ENCODE data around the gene ZSCAN5B. TPM values are rescaled to one million over a fixed set of nuclear protein-coding genes. Genes with fewer than 3 reads are reported as not detected.

The ZSCAN5B gene
- total and polyA plus RNA-seq, 9 of the 15 experiments (the other 6 are each of a cell fraction or from before 2014, with no cell fraction given): 0.03 to 0.07 TPM; not detected in 7

DNA sequence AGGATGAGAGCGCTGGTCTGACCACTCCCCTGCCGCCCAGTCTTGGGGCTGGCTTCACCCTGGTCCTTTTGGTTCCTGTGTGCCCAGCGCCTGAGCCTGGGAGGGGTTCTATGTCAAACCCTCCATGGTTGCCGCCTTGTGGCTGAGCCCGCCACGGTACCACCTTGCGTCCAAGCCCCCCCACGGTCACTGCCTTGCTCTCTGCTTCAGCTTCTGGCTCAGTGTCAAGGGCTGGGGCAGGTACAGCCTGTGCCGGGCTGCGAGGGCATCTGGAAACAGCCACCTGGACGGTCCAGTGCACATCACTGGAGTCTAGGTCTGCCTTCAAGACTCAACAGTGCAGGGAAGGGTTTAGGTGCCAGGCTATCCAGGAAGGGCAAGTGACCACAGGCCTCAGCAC, 36.0 kb downstream of the ZSCAN5B start:
- Histone ChIP-seq H3K27ac (ENCODE audit: extremely low read depth, low read depth, low read length) (no peak overlapping the region), H3K9me3 (replicated peaks; ENCODE audit: control insufficient read depth, insufficient read depth, low read depth, low read length) (no peaks in the 10 kb centered on the region), H2AFZ (ENCODE audit: low read depth, low read length) (no peak overlapping the region), H3K4me2 (ENCODE audit: insufficient read depth, low read length) (no peak overlapping the region), H3K9me1 (ENCODE audit: control insufficient read depth, insufficient read depth, low read length) (no peaks in the 10 kb centered on the region), H3K27me3 (ENCODE audit: control insufficient read depth in 2 of 2, insufficient read depth in 2 of 2, low read length in 2 of 2) (no peaks in the 10 kb centered on the region), H3K4me3 (no peak overlapping the region), H3K4me1 (replicated peaks in 1 of 2; ENCODE audit: control insufficient read depth in 2 of 2, insufficient read depth in 2 of 2, low read length in 2 of 2) (peaks cover 5 to 11% of the 10 kb centered on the region in 2 experiments; a peak in 4 of 5 replicates), H4K20me1 (replicated peaks; ENCODE audit: control insufficient read depth, insufficient read depth, low read length) (no peaks in the 10 kb centered on the region), H3K9ac (ENCODE audit: insufficient read depth in 1 of 2, low read depth in 2 of 2, low read length in 2 of 2) (no peak overlapping the region), H3K36me3 (ENCODE audit: control insufficient read depth, insufficient read depth, low read length) (peaks cover 10% of the 10 kb centered on the region; the same call in 2 of the 3 replicates), H3K79me2 (ENCODE audit: control insufficient read depth, insufficient read depth, low read length) (no peaks in the 10 kb centered on the region)
- FAIRE-seq (no peak), ATAC-seq (no peak), DNase-seq (ENCODE audit: extremely low read depth in 1 of 4, low spot score in 3 of 4) (no peak)
- CTCF ChIA-PET (ENCODE audit: low intra/inter-chr PET ratio): no interaction called here
- in situ Hi-C loops (cut with MboI) (no loop called here), intact Hi-C loops (cut with micrococcal nuclease) (no loop called here)
- TF ChIP-seq FUS (optimal IDR thresholded peaks at IDR 0.05; ENCODE audit: low read depth, low read length): no peak
- TF ChIP-seq POLR2G (IDR thresholded peaks at IDR 0.05; ENCODE audit: low read depth, low read length): 0 out of 2 replicates have a peak, but pooled peaks have one; percentile 17
- 87% methylated on average over 10 of the region's 11 CpGs for WGBS (ENCODE audit: insufficient coverage, low coverage, missing lambda C conversion rate)
- no TSS peak for BruUV-seq (replicated peaks)
- POLR2A ChIA-PET: no interaction called here

DNA sequence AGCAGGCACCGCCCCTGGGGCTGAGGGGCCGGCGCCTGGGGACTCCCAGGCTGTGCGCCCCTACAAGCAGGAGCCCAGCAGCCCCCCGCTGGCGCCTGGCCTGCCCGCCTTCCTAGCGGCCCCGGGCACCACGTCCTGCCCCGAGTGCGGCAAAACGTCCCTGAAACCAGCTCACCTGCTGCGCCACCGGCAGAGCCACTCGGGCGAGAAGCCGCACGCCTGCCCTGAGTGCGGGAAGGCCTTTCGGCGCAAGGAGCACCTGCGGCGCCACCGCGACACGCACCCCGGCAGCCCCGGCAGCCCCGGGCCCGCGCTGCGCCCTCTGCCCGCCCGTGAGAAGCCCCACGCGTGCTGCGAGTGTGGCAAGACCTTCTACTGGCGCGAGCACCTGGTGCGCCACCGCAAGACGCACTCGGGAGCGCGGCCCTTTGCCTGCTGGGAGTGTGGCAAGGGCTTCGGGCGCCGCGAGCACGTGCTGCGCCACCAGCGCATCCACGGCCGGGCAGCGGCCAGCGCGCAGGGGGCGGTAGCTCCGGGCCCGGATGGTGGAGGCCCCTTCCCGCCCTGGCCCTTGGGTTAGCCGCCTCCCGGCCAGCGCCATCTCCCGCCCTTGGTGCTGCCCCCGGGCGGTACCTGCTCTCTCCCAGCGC, 37.8 kb downstream of the ZSCAN5B start:
- DNase-seq (ENCODE audit: extremely low read depth in 1 of 4, low spot score in 3 of 4): no peak
- no peaks in the 10 kb centered on the region for H3K79me2 ChIP-seq (ENCODE audit: control insufficient read depth, insufficient read depth, low read length)
- in situ Hi-C loops (cut with MboI): no loop called here
- no peak overlapping the region for H3K4me3 ChIP-seq
- no peaks in the 10 kb centered on the region for H3K9me3 ChIP-seq (replicated peaks; ENCODE audit: control insufficient read depth, insufficient read depth, low read depth, low read length)
- H3K36me3 ChIP-seq (ENCODE audit: control insufficient read depth, insufficient read depth, low read length): peaks cover 22% of the 10 kb centered on the region; the same call in 2 of the 3 replicates
- H3K27ac ChIP-seq (ENCODE audit: extremely low read depth, low read depth, low read length): no peak overlapping the region
- CTCF ChIA-PET (ENCODE audit: low intra/inter-chr PET ratio): no interaction called here
- POLR2A ChIA-PET: no interaction called here
- no peak overlapping the region for H3K9ac ChIP-seq (ENCODE audit: insufficient read depth in 1 of 2, low read depth in 2 of 2, low read length in 2 of 2)
- H3K27me3 ChIP-seq (ENCODE audit: control insufficient read depth in 2 of 2, insufficient read depth in 2 of 2, low read length in 2 of 2): no peaks in the 10 kb centered on the region
- H2AFZ ChIP-seq (ENCODE audit: low read depth, low read length): no peak overlapping the region
- no peak for ATAC-seq
- no peaks in the 10 kb centered on the region for H3K9me1 ChIP-seq (ENCODE audit: control insufficient read depth, insufficient read depth, low read length)
- H4K20me1 ChIP-seq (replicated peaks; ENCODE audit: control insufficient read depth, insufficient read depth, low read length): no peaks in the 10 kb centered on the region
- BruUV-seq (replicated peaks): no TSS peak
- peaks cover 9 to 11% of the 10 kb centered on the region in 2 experiments; a peak in 4 of 5 replicates for H3K4me1 ChIP-seq (replicated peaks in 1 of 2; ENCODE audit: control insufficient read depth in 2 of 2, insufficient read depth in 2 of 2, low read length in 2 of 2)
- TF ChIP-seq HNRNPL (IDR thresholded peaks at IDR 0.05; ENCODE audit: low read depth, low read length): 0 out of 2 replicates have a peak, but pooled peaks have one; percentile 35
- no peak for TF ChIP-seq ZSCAN32 (CRISPR knock-in tag; IDR thresholded peaks at IDR 0.05)
- no peak for FAIRE-seq
- H3K4me2 ChIP-seq (ENCODE audit: insufficient read depth, low read length): no peak overlapping the region
- intact Hi-C loops (cut with micrococcal nuclease): no loop called here
- WGBS (ENCODE audit: insufficient coverage, low coverage, missing lambda C conversion rate): 97% methylated on average over 28 of the region's 69 CpGs
